Activated CD8-positive, alpha-beta T cell treated with anti-CD3 and anti-CD28 coated beads, Interleukin-2, amount 10 ng/mL, durations not matched to agents 7 days and 5 days (primary cell): ENCODE results near the gene ATXN1. TPM values are rescaled to one million over a fixed set of nuclear protein-coding genes. Genes with fewer than 3 reads are reported as not detected.
"Not testable (repeated sequence)": the region's sequence is repeated elsewhere in the genome, so short reads cannot be mapped to it uniquely, and the experiment has no call there.

Experiments
- ATAC-seq: fragments of 150-1000 bp; cut with Tn5 transposase; one replicate; pipeline ENCODE4 v1.10.0; 2021; ENCODE audit warnings: moderate library complexity
- CTCF ChIA-PET: fragments of 350-600 bp; sonication (Branson Sonifier 250); formaldehyde crosslinking; loops from one replicate; lab custom pipeline; 2021; ENCODE audit warnings: antibody characterized with exemption; lab: Charles Lee
- POLR2A ChIA-PET: fragments of 350-600 bp; sonication (Branson Sonifier 250); formaldehyde crosslinking; loops from one replicate; lab custom pipeline; 2021; ENCODE audit warnings: antibody characterized with exemption; lab: Charles Lee
- DNase-seq: peaks from one replicate; pipeline ENCODE4 v3.0.0-alpha.2; 2020
- H3K27ac Mint-ChIP-seq: one replicate; pipeline ENCODE4 v1.8.0; 2021; ENCODE audit warnings: mild to moderate bottlenecking, mixed read lengths
- H3K27me3 Mint-ChIP-seq: one replicate; pipeline ENCODE4 v1.8.0; 2021; ENCODE audit warnings: low read depth, mixed read lengths
- H3K36me3 Mint-ChIP-seq: one replicate; pipeline ENCODE4 v1.8.0; 2021; ENCODE audit warnings: low read depth, mixed read lengths
- H3K4me1 Mint-ChIP-seq: one replicate; pipeline ENCODE4 v1.8.0; 2021; ENCODE audit warnings: low read depth, mixed read lengths
- H3K4me3 Mint-ChIP-seq: one replicate; pipeline ENCODE4 v1.8.0; 2021; ENCODE audit warnings: mild to moderate bottlenecking, mixed read lengths
- H3K9me3 Mint-ChIP-seq: one replicate; pipeline ENCODE4 v1.8.0; 2022; ENCODE audit warnings: mixed read lengths; ENCODE audit not compliant: insufficient read depth
- total RNA-seq, 2 experiments: library from RNA; stranded (reverse); gene quantifications; one replicate each; pipeline ENCODE4 v1.2.3, GENCODE V29; 2021

The ATXN1 gene
- total RNA-seq, 2 experiments from 2014 or later, result 36.7 to 42.9 TPM

- H3K4me1 Mint-ChIP-seq, result peaks cover 39% of the 10 kb centered on the region
- H3K9me3 Mint-ChIP-seq, result peaks cover 6% of the 10 kb centered on the region
- POLR2A ChIA-PET, result no interaction called here
- DNase-seq (no peak), ATAC-seq (no peak)
- CTCF ChIA-PET, result interaction anchor here (0.9 to 1.3 kb wide), 2 partner anchors 9 to 297 kb away, joined by 3 to 4 read pairs; no protein-coding TSS in a partner anchor
- H3K27me3 Mint-ChIP-seq, result no peaks in the 10 kb centered on the region
- no peak overlapping the region for H3K27ac Mint-ChIP-seq
- peaks cover 45% of the 10 kb centered on the region for H3K36me3 Mint-ChIP-seq
- H3K4me3 Mint-ChIP-seq, result no peak overlapping the region
Measured at GRCh38 chr6:16466800-16467553, 294.3 kb downstream of the ATXN1 start.

DNA sequence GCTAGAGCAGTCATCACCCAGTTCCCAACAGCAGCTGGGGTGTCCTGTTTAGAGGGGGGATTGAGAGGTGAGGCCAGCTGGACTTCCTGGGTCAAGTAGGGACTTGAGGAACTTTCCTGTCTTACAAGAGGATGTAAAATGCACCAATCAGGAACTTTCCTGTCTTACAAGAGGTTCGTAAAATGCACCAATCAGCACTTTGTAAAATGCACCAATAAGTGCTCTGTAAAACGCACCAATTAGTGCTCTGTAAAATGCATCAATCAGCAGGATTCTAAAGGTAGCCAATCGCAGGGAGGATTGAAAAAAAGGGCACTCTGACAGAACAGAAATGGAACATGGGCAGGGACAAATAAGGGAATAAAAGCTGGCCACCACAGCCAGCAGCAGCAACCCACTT lies 297.2 kb downstream of the ATXN1 start:
- ChIA-PET POLR2A (no interaction called here), CTCF (interaction anchor here (0.8 to 1.2 kb wide), 2 partner anchors 11 to 132 kb away, joined by 3 read pairs; no protein-coding TSS in a partner anchor)
- DNase-seq, result no peak
- peaks cover 17% of the 10 kb centered on the region for H3K4me1 Mint-ChIP-seq
- peaks cover 39% of the 10 kb centered on the region for H3K36me3 Mint-ChIP-seq
- no peak overlapping the region for H3K4me3 Mint-ChIP-seq
- peaks cover 6% of the 10 kb centered on the region for H3K9me3 Mint-ChIP-seq
- no peaks in the 10 kb centered on the region for H3K27me3 Mint-ChIP-seq
- no peak for ATAC-seq
- no peak overlapping the region for H3K27ac Mint-ChIP-seq

DNA sequence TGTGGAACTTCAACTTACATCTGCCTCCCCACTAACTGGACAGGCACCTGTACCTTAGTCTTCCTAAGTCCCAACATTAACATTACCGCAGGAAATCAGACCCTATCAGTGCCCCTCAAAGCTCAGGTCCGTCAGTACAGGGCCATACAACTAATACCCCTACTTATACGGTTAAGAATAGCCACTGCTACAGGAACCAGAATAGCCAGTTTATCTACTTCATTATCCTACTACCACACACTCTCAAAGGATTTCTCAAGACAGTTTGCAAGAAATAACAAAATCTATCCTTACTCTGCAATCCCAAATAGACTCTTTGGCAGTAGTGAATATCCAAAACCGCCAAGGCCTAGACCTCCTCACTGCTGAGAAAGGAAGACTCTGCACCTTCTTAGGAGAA lies 298.0 kb downstream of the ATXN1 start:
- H3K36me3 Mint-ChIP-seq, result peaks cover 34% of the 10 kb centered on the region
- POLR2A ChIA-PET, H3K27ac Mint-ChIP-seq, DNase-seq, CTCF ChIA-PET, H3K9me3 Mint-ChIP-seq, H3K4me1 Mint-ChIP-seq, H3K4me3 Mint-ChIP-seq, ATAC-seq, H3K27me3 Mint-ChIP-seq: not testable (repeated sequence)

GRCh38 chr6:16461491-16461890 lies 299.8 kb downstream of the ATXN1 start:
- peaks cover 39% of the 10 kb centered on the region for H3K36me3 Mint-ChIP-seq
- POLR2A ChIA-PET, result no interaction called here
- H3K27ac Mint-ChIP-seq, result no peak overlapping the region
- H3K27me3 Mint-ChIP-seq, result no peaks in the 10 kb centered on the region
- CTCF ChIA-PET, result no interaction called here
- ATAC-seq (no peak), DNase-seq (no peak)
- peaks cover 9% of the 10 kb centered on the region for H3K9me3 Mint-ChIP-seq
- H3K4me3 Mint-ChIP-seq, result no peak overlapping the region
- no peaks in the 10 kb centered on the region for H3K4me1 Mint-ChIP-seq

DNA sequence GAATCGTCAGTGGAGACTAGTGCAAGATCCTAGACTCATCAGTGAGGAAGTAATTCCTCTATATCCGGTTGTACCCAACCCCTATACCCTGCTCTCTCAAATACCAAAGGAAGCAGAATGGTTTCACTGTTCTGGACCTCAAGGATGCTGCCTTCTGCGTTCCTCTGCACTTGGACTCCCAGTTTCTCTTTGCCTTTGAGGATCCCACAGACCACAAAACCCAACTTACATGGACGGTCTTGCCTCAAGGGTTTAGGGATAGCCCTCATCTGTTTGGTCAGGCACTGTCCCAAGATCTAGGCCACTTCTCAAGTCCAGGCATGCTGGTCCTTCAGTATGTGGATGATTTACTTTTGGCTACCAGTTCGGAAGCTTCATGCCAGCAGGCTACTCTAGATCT lies 301.8 kb downstream of the ATXN1 start:
- POLR2A ChIA-PET, result interaction anchor here (0.6 kb wide), 1 partner anchor 68 kb away, joined by 3 read pairs; no protein-coding TSS in a partner anchor
- CTCF ChIA-PET, ATAC-seq, H3K4me3 Mint-ChIP-seq, H3K4me1 Mint-ChIP-seq, H3K27me3 Mint-ChIP-seq, DNase-seq, H3K27ac Mint-ChIP-seq: not testable (repeated sequence)
- peaks cover 38% of the 10 kb centered on the region for H3K36me3 Mint-ChIP-seq
- H3K9me3 Mint-ChIP-seq, result peaks cover 10% of the 10 kb centered on the region

GRCh38 chr6:16452348-16452747 lies 308.9 kb downstream of the ATXN1 start:
- DNase-seq (no peak), ATAC-seq (no peak)
- ChIA-PET CTCF (interaction anchor here (1.4 kb wide), 1 partner anchor 59 kb away, joined by 3 read pairs; no protein-coding TSS in a partner anchor), POLR2A (no interaction called here)
- Mint-ChIP-seq H3K4me1 (peaks cover 2% of the 10 kb centered on the region), H3K9me3 (peaks cover 4% of the 10 kb centered on the region), H3K36me3 (peaks cover 15% of the 10 kb centered on the region), H3K27me3 (no peaks in the 10 kb centered on the region), H3K4me3 (no peak overlapping the region), H3K27ac (no peak overlapping the region)

DNA sequence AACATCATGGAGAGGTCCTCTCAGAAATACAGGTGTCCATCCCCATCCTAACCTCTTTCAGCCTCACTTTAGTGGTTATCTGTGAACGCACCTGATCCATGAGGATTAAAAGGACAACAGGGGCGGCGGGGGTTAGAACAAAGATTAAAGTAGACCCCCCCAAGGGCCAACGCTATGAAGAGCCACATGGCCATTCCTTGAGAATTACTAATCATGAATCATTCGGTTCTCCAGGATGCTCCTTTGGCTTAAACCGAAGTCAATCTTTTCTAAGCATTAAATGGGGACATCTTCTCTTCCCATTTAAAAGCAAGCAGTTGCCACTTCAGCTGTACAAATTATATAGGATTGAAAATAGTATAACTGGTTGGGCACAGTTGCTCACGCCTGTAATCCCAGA lies 310.4 kb downstream of the ATXN1 start:
- Mint-ChIP-seq H3K27ac (no peak overlapping the region), H3K36me3 (peaks cover 8% of the 10 kb centered on the region), H3K27me3 (no peaks in the 10 kb centered on the region), H3K4me3 (no peak overlapping the region), H3K4me1 (peaks cover 6% of the 10 kb centered on the region), H3K9me3 (no peaks in the 10 kb centered on the region)
- CTCF ChIA-PET, result no interaction called here
- DNase-seq (no peak), ATAC-seq (no peak)
- POLR2A ChIA-PET, result no interaction called here

DNA sequence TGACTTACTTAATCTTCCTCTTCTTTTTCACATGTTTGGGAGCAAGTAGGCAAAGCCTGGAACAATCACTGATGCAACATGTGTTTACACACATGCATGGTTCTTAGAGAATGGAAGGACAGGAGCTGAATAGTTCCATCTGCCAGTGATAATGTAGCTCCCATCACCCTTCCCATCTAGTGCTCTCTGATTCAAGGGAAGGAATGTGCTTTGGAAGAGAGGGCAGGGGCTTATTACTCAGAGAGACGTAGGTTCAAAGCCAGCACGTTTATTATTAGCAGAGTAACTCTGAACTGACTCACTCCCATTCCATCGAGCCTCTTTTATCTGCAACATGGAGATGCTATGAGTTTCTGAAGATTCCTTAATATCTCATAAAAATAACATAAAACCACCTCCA lies 311.0 kb downstream of the ATXN1 start:
- Mint-ChIP-seq H3K9me3 (no peaks in the 10 kb centered on the region), H3K27ac (no peak overlapping the region), H3K27me3 (no peaks in the 10 kb centered on the region), H3K4me1 (peaks cover 6% of the 10 kb centered on the region), H3K4me3 (no peak overlapping the region), H3K36me3 (peaks cover 4% of the 10 kb centered on the region)
- POLR2A ChIA-PET, result no interaction called here
- no peak for ATAC-seq
- CTCF ChIA-PET, result no interaction called here
- DNase-seq, result no peak

GRCh38 chr6:16446273-16446672 lies 315.0 kb downstream of the ATXN1 start:
- CTCF ChIA-PET, result no interaction called here
- POLR2A ChIA-PET, result no interaction called here
- H3K36me3 Mint-ChIP-seq, result peaks cover 19% of the 10 kb centered on the region

GRCh38 chr6:16442031-16442430 lies 319.2 kb downstream of the ATXN1 start:
- Mint-ChIP-seq H3K4me1 (peaks cover 34% of the 10 kb centered on the region), H3K27me3 (no peaks in the 10 kb centered on the region), H3K4me3 (no peak overlapping the region), H3K9me3 (peaks cover 4% of the 10 kb centered on the region), H3K27ac (no peak overlapping the region), H3K36me3 (peaks cover 27% of the 10 kb centered on the region)
- DNase-seq (no peak), ATAC-seq (no peak)
- CTCF ChIA-PET, result no interaction called here
- POLR2A ChIA-PET, result no interaction called here

More at GRCh38 chr6:16446273-16446672, 315.0 kb downstream of the ATXN1 start:
- H3K9me3 Mint-ChIP-seq, result peaks cover 4% of the 10 kb centered on the region
- H3K27me3 Mint-ChIP-seq, result no peaks in the 10 kb centered on the region
- no peak overlapping the region for H3K27ac Mint-ChIP-seq
- H3K4me1 Mint-ChIP-seq, result peaks cover 6% of the 10 kb centered on the region
- ATAC-seq, result no peak
- no peak overlapping the region for H3K4me3 Mint-ChIP-seq
- DNase-seq, result no peak

GRCh38 chr6:16441262-16441661 lies 320.0 kb downstream of the ATXN1 start:
- Mint-ChIP-seq H3K9me3 (peaks cover 4% of the 10 kb centered on the region), H3K27ac (no peak overlapping the region), H3K27me3 (no peaks in the 10 kb centered on the region), H3K4me1 (peaks cover 40% of the 10 kb centered on the region), H3K36me3 (peaks cover 32% of the 10 kb centered on the region), H3K4me3 (no peak overlapping the region)
- no peak for ATAC-seq
- POLR2A ChIA-PET, result no interaction called here
- no peak for DNase-seq
- CTCF ChIA-PET, result no interaction called here

- H3K4me3 Mint-ChIP-seq, result no peak overlapping the region
- ChIA-PET CTCF (no interaction called here), POLR2A (no interaction called here)
- ATAC-seq (no peak), DNase-seq (peak; percentile 32)
- H3K9me3 Mint-ChIP-seq, result peaks cover 4% of the 10 kb centered on the region
- H3K4me1 Mint-ChIP-seq, result peaks cover 41% of the 10 kb centered on the region
- peaks cover 30% of the 10 kb centered on the region for H3K36me3 Mint-ChIP-seq
- H3K27me3 Mint-ChIP-seq, result no peaks in the 10 kb centered on the region
- no peak overlapping the region for H3K27ac Mint-ChIP-seq
Measured at GRCh38 chr6:16440636-16441212, 320.5 kb downstream of the ATXN1 start.
